NB4 (cell line): ENCODE results near the gene POU4F2.

Experiments used
- DNase-seq: peaks from one replicate; pipeline ENCODE4 v3.0.0; 2010; ENCODE audit warnings: low read depth
- H3K4me3 ChIP-seq: one replicate; pipeline ENCODE4 v1.5.1; 2011; ENCODE audit warnings: mild to moderate bottlenecking, low read depth, low read length, moderate library complexity
- CTCF ChIP-seq: IDR thresholded peaks from one replicate; pipeline ENCODE4 v1.5.1; 2012; ENCODE audit warnings: low read depth, low read length
- MAX ChIP-seq: IDR thresholded peaks from 2 replicates; pipeline ENCODE4 v1.6.1; 2011; ENCODE audit warnings: low read depth, low read length
- MYC ChIP-seq: IDR thresholded peaks from 2 replicates; pipeline ENCODE4 v1.6.1; 2011; ENCODE audit warnings: low read depth, low read length
- POLR2A ChIP-seq: IDR thresholded peaks from 2 replicates; pipeline ENCODE4 v1.6.1; 2011; ENCODE audit warnings: mild to moderate bottlenecking; ENCODE audit not compliant: insufficient read length; ENCODE audit errors: extremely low read depth

The POU4F2 gene

GRCh38 chr4:146638786-146639505 lies at the start of gene POU4F2:
TSS of gene POU4F2 (plus strand) at chr4:146638893. CDS start at chr4:146639141, 248 bp downstream.
- no peak within 1 kb of the TSS for H3K4me3 ChIP-seq
- no peak for DNase-seq
- no peak for TF ChIP-seq MAX
- no peak for TF ChIP-seq MYC
- no peak for TF ChIP-seq CTCF
- no peak for TF ChIP-seq POLR2A

- DNase-seq: no peak
- no peak overlapping the region for H3K4me3 ChIP-seq
- no peak for TF ChIP-seq CTCF
- no peak for TF ChIP-seq POLR2A
- no peak for TF ChIP-seq MYC
- TF ChIP-seq MAX: no peak
Measured at GRCh38 chr4:146590801-146591200, 47.9 kb upstream of the POU4F2 start.

- no peak overlapping the region for H3K4me3 ChIP-seq
- DNase-seq: no peak
- TF ChIP-seq MAX (no peak), POLR2A (no peak), MYC (no peak), CTCF (no peak)
Measured at GRCh38 chr4:146592019-146592418, 46.7 kb upstream of the POU4F2 start.

GRCh38 chr4:146632770-146633470 lies 5.8 kb upstream of the POU4F2 start:
- H3K4me3 ChIP-seq: no peak overlapping the region
- no peak for DNase-seq
- TF ChIP-seq CTCF (no peak), POLR2A (no peak), MAX (no peak), MYC (no peak)

GRCh38 chr4:146633471-146633800 lies 5.3 kb upstream of the POU4F2 start:
- no peak for TF ChIP-seq POLR2A
- TF ChIP-seq CTCF: no peak
- TF ChIP-seq MYC: no peak
- no peak for TF ChIP-seq MAX
- DNase-seq: no peak
- H3K4me3 ChIP-seq: no peak overlapping the region
